Esophagus squamous epithelium (tissue), 5 donors: ENCODE measurements around the gene SEPTIN10. TPM values are rescaled to one million over a fixed set of nuclear protein-coding genes. Genes with fewer than 3 reads are reported as not detected.

ENCODE experiments used
- DNase-seq: peaks from one replicate; lab custom pipeline; 2025; lab: John Stamatoyannopoulos, UW
- H3K27ac ChIP-seq, 4 donors: fragments of 200-600 bp; sonication (generic); one replicate each; pipeline ENCODE4 v1.5.1; 2016 to 2019; ENCODE audit warnings: mild to moderate bottlenecking in 1 of 4
- H3K27me3 ChIP-seq, 4 donors: fragments of 200-600 bp; sonication (generic); 1 replicate in 3 of 4; 2 replicates in 1 of 4; pipeline versions ENCODE4 v1.5.1 to v1.6.0; 2017 to 2021; ENCODE audit warnings: antibody characterized with exemption in 1 of 4
- H3K36me3 ChIP-seq, 3 donors: fragments of 200-600 bp; sonication (generic); one replicate each; pipeline ENCODE4 v1.5.1; 2016 to 2019
- H3K4me1 ChIP-seq, 3 donors: fragments of 200-600 bp; sonication (generic); one replicate each; pipeline ENCODE4 v1.5.1; 2017 to 2019
- H3K4me3 ChIP-seq, 4 donors: fragments of 200-600 bp; sonication (generic); 1 replicate in 3 of 4; 2 replicates in 1 of 4; pipeline ENCODE4 v1.5.1; 2016 to 2019; ENCODE audit warnings: mild to moderate bottlenecking in 2 of 4, moderate library complexity in 1 of 4
- H3K9me3 ChIP-seq, 3 donors: fragments of 200-600 bp; sonication (generic); one replicate each; pipeline ENCODE4 v1.5.1; 2016 to 2019
- POLR2A ChIP-seq, 4 donors: fragments of 450-650 bp; IDR thresholded peaks; one replicate each; pipeline ENCODE4 v1.6.1; 2017; ENCODE audit warnings: antibody characterized with exemption in 4 of 4, mild to moderate bottlenecking in 4 of 4, moderate library complexity in 3 of 4
- WGBS, 2 donors: methylation state at CpG; one replicate each; pipeline ENCODE4 v1.1.5; 2018; 5-methylcytosine and 5-hydroxymethylcytosine counted together
- intact Hi-C: fragments of 100-400 bp; cut with DNase I; formaldehyde crosslinking; loops from one replicate; pipeline ENCODE4 v1.15.0; 2022
- total RNA-seq, 4 donors: library from RNA; depleted of rRNA; stranded (reverse); fragments of >200 nt; gene quantifications; one replicate each; pipeline ENCODE4 v1.1.0, GENCODE V29; 2016
- TF ChIP-seq, protein P1 (sequence below), 6 experiments: fragments of 450-650 bp in 4 of 6; fragments of 200-600 bp in 2 of 6; sonication (generic) in 2 of 6; IDR thresholded peaks; one replicate each; pipeline ENCODE4 v1.5.1; 2016 to 2019; ENCODE audit warnings: antibody characterized with exemption in 6 of 6, mild to moderate bottlenecking in 4 of 6, moderate library complexity in 4 of 6
- donor health status: DM: yes; HTN: yes; CAD: no.

The SEPTIN10 gene
- total RNA-seq, 4 donors from 2014 or later, result 83.6 to 132 (median 86.4) TPM

- 69 to 79% methylated on average over 5 to 6 of the region's 6 CpGs for WGBS, 2 donors
- Histone ChIP-seq H3K27me3 (no peaks in the 10 kb centered on the region), H3K27ac (no peak overlapping the region), H3K4me1 (peaks cover 0 to 7% (median 3%) of the 10 kb centered on the region in 3 donors), H3K4me3 (no peak overlapping the region), H3K9me3 (no peaks in the 10 kb centered on the region), H3K36me3 (no peaks in the 10 kb centered on the region)
- intact Hi-C loops, result no loop called here
- no peak for TF ChIP-seq POLR2A (IDR thresholded peaks at IDR 0.05)
- TF ChIP-seq, protein P1, sequence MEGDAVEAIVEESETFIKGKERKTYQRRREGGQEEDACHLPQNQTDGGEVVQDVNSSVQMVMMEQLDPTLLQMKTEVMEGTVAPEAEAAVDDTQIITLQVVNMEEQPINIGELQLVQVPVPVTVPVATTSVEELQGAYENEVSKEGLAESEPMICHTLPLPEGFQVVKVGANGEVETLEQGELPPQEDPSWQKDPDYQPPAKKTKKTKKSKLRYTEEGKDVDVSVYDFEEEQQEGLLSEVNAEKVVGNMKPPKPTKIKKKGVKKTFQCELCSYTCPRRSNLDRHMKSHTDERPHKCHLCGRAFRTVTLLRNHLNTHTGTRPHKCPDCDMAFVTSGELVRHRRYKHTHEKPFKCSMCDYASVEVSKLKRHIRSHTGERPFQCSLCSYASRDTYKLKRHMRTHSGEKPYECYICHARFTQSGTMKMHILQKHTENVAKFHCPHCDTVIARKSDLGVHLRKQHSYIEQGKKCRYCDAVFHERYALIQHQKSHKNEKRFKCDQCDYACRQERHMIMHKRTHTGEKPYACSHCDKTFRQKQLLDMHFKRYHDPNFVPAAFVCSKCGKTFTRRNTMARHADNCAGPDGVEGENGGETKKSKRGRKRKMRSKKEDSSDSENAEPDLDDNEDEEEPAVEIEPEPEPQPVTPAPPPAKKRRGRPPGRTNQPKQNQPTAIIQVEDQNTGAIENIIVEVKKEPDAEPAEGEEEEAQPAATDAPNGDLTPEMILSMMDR (IDR thresholded peaks at IDR 0.05), result no peak
- no peak for DNase-seq
These were observed 78.4 kb downstream of the SEPTIN10 start for GRCh38 chr2:109535217-109535946.

DNA sequence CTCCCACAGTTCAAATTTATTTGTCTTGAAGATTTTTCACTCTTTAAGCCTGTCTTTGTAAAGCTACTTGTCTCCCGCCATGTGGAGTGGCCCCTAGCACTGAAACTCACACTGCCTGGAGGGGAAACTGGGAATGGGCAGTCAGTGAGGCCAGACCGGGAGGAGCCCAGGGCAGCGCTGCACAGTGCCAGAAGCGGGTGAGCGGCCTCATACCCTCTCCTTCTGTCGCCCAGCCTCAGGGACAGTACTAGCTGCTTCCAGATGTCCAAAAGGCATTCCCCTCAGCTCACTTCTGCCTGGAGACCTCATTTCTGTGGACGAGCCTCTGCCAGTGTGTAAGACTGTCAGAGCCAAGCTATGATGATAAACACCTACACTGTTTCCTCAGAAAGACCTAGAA is 79.9 kb downstream of the SEPTIN10 start:
- Histone ChIP-seq H3K4me1 (peaks cover 0 to 20% (median 4%) of the 10 kb centered on the region in 3 donors), H3K36me3 (no peaks in the 10 kb centered on the region), H3K27me3 (no peaks in the 10 kb centered on the region), H3K9me3 (no peaks in the 10 kb centered on the region), H3K27ac (no peak overlapping the region), H3K4me3 (no peak overlapping the region)
- DNase-seq, result no peak
- no peak for TF ChIP-seq POLR2A (IDR thresholded peaks at IDR 0.05)
- TF ChIP-seq, protein P1 (IDR thresholded peaks at IDR 0.05), result no peak
- WGBS, 2 donors, result 59 to 74% methylated on average over 2 to 6 of the region's 7 CpGs
- intact Hi-C loops, result no loop called here

DNA sequence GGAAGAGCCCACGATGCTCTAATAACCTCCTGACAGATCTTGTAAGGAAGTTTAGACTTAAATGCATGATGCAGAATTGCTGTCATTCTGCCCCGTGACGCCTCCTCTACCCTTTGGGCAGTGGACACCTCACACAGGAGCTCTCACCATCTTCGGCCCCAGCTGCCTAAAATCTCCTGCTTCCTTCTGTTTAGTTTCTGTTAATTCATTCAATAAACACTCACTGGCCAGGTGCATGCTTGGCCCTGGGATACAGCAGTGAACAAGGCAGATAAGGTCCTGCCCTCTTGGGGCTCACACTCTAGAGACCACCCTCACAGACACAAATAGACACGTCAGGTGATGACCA is 81.1 kb downstream of the SEPTIN10 start:
- DNase-seq, result no peak
- Histone ChIP-seq H3K27ac (no peak overlapping the region), H3K4me1 (peaks cover 0 to 20% (median 4%) of the 10 kb centered on the region in 3 donors), H3K9me3 (no peaks in the 10 kb centered on the region), H3K4me3 (no peak overlapping the region), H3K27me3 (no peaks in the 10 kb centered on the region), H3K36me3 (no peaks in the 10 kb centered on the region)
- no peak for TF ChIP-seq POLR2A (IDR thresholded peaks at IDR 0.05)
- intact Hi-C loops, result no loop called here
- WGBS, 2 donors, result 84 to 91% methylated on average over 4 to 5 of the region's 5 CpGs

DNA sequence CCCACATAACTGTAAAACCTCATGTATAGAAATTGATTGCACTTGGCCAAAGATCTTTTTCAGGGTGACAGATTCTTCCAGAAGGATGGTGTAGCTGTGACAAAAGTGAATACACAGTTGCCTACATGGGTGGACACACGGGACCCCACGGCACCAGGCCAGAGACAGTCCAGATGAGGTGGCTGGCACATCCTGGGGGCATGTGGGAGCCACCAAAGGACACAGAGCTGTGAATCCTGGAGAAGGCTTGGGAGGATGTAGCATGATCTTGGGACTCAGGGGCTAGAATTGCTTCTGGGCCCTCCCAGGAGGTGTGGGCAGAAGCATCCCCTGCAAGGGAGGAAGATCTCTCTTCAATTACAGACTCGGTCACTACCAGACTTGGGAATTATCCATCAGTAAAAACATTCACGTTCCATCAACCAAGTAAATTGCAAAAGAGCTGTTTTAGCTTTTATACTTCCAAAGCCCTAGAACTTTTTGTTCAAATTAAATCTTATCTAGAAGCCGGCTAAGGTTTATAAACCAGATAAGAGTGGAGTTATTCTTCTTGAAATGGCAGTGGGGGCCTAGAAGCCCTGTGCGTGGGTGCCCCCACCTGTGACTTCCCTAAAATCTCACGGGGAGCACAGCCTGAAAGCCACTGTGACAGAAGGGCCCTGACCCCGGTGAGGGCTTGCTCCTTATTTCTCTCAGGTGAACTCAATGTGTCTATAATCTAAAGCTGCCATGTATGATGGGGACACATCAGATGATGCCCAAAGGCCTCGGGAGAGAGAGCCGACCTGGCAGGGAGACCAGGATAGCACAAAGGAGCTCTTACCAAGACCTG is 81.7 kb downstream of the SEPTIN10 start:
- Histone ChIP-seq H3K4me3 (no peak overlapping the region), H3K9me3 (no peaks in the 10 kb centered on the region), H3K36me3 (no peaks in the 10 kb centered on the region), H3K27me3 (no peaks in the 10 kb centered on the region), H3K27ac (no peak overlapping the region), H3K4me1 (peaks cover 0 to 20% (median 4%) of the 10 kb centered on the region in 3 donors)
- intact Hi-C loops, result no loop called here
- DNase-seq, result no peak
- 89 to 91% methylated on average over 7 to 8 of the region's 10 CpGs for WGBS, 2 donors
- TF ChIP-seq, protein P1 (IDR thresholded peaks at IDR 0.05), result no peak
- TF ChIP-seq POLR2A (IDR thresholded peaks at IDR 0.05), result no peak

GRCh38 chr2:109531221-109531620 is 82.5 kb downstream of the SEPTIN10 start:
- WGBS, 2 donors, result 70 to 79% methylated on average over 5 of the region's 5 CpGs
- TF ChIP-seq, protein P1 (IDR thresholded peaks at IDR 0.05), result no peak
- no peak for TF ChIP-seq POLR2A (IDR thresholded peaks at IDR 0.05)
- DNase-seq, result no peak
- Histone ChIP-seq H3K4me3 (no peak overlapping the region), H3K9me3 (no peaks in the 10 kb centered on the region), H3K27me3 (no peaks in the 10 kb centered on the region), H3K36me3 (no peaks in the 10 kb centered on the region), H3K4me1 (peaks cover 0 to 20% (median 4%) of the 10 kb centered on the region in 3 donors), H3K27ac (no peak overlapping the region)
- intact Hi-C loops, result no loop called here
